Neural progenitor cell (in vitro differentiated cells): ENCODE results near the gene MX2. TPM values are rescaled to one million over a fixed set of nuclear protein-coding genes. Genes with fewer than 3 reads are reported as not detected.

Source experiments
- DNase-seq: peaks from one replicate; pipeline ENCODE4 v3.0.0-alpha.2; 2016; ENCODE audit warnings: low spot score
- H2AFZ ChIP-seq: fragments of 200-600 bp; sonication (generic); replicated peaks from 2 replicates; pipeline ENCODE4 v1.6.1; 2016; ENCODE audit warnings: antibody characterized with exemption
- H3F3A ChIP-seq: fragments of 200-600 bp; sonication (generic); 2 replicates; pipeline ENCODE4 v1.6.1; 2016; ENCODE audit warnings: antibody characterized with exemption, low read depth
- H3K27ac ChIP-seq: fragments of 200-600 bp; sonication (generic); 2 replicates; pipeline ENCODE4 v1.5.1; 2016; ENCODE audit warnings: mild to moderate bottlenecking
- H3K27me3 ChIP-seq: fragments of 200-600 bp; sonication (generic); 2 replicates; pipeline ENCODE4 v1.6.1; 2016; ENCODE audit warnings: mild to moderate bottlenecking, moderate library complexity
- H3K36me3 ChIP-seq: fragments of 200-600 bp; sonication (generic); 2 replicates; pipeline ENCODE4 v1.5.1; 2016
- H3K4me1 ChIP-seq: fragments of 200-600 bp; sonication (generic); 2 replicates; pipeline ENCODE4 v1.6.1; 2016; ENCODE audit warnings: mixed run types
- H3K4me2 ChIP-seq: fragments of 200-600 bp; sonication (generic); 2 replicates; pipeline ENCODE4 v1.6.1; 2016
- H3K4me3 ChIP-seq: fragments of 200-600 bp; sonication (generic); 2 replicates; pipeline ENCODE4 v1.5.1; 2016
- H3K79me2 ChIP-seq: fragments of 200-600 bp; sonication (generic); 2 replicates; pipeline ENCODE4 v1.6.1; 2016; ENCODE audit warnings: low read depth
- H3K9ac ChIP-seq: fragments of 200-600 bp; sonication (generic); 2 replicates; pipeline ENCODE4 v1.6.1; 2016
- H3K9me3 ChIP-seq: fragments of 200-600 bp; sonication (generic); 2 replicates; pipeline ENCODE4 v1.5.1; 2016; ENCODE audit warnings: low read depth
- H4K20me1 ChIP-seq: fragments of 200-600 bp; sonication (generic); 2 replicates; pipeline ENCODE4 v1.6.1; 2016; ENCODE audit warnings: low read depth
- H3K27ac Mint-ChIP-seq: 3 replicates; pipeline ENCODE4 v1.8.0; 2021; ENCODE audit warnings: mixed read lengths
- H3K27me3 Mint-ChIP-seq: 2 replicates; pipeline ENCODE4 v1.8.0; 2022; ENCODE audit warnings: low read depth, mild to moderate bottlenecking, inconsistent platforms, moderate library complexity, mixed read lengths; ENCODE audit not compliant: insufficient read depth
- H3K36me3 Mint-ChIP-seq: 3 replicates; pipeline ENCODE4 v1.8.0; 2021; ENCODE audit warnings: mixed read lengths
- H3K4me1 Mint-ChIP-seq: 3 replicates; pipeline ENCODE4 v1.8.0; 2021; ENCODE audit warnings: mixed read lengths
- H3K4me3 Mint-ChIP-seq: 3 replicates; pipeline ENCODE4 v1.8.0; 2021; ENCODE audit warnings: mild to moderate bottlenecking, moderate library complexity, mixed read lengths
- H3K9me3 Mint-ChIP-seq: 3 replicates; pipeline ENCODE4 v1.8.0; 2020; ENCODE audit warnings: mixed read lengths
- CTCF ChIP-seq: fragments of 200-600 bp; sonication (generic); IDR thresholded peaks from 2 replicates; pipeline ENCODE4 v1.5.1; 2017; ENCODE audit warnings: antibody characterized with exemption, mild to moderate bottlenecking
- EZH2 ChIP-seq: fragments of 200-600 bp; sonication (generic); IDR thresholded peaks from 2 replicates; pipeline ENCODE4 v1.6.1; 2017; ENCODE audit warnings: antibody characterized with exemption, mild to moderate bottlenecking, moderate library complexity
- EZH2phosphoT487 ChIP-seq: fragments of 200-600 bp; sonication (generic); IDR thresholded peaks from 2 replicates; pipeline ENCODE4 v1.6.1; 2017; ENCODE audit warnings: antibody characterized with exemption
- total RNA-seq: library from RNA; depleted of rRNA; stranded (reverse); fragments of >200 nt; gene quantifications from 2 replicates; pipeline ENCODE4 v1.2.3, GENCODE V29; 2015; ENCODE audit warnings: low replicate concordance

MX2 gene
- total RNA-seq, 1 donor from 2014 or later = 3.3 TPM

GRCh38 chr21:41453198-41453597 is 91.4 kb downstream of the MX2 start:
- no peak for DNase-seq
- H3K9me3 ChIP-seq = no peaks in the 10 kb centered on the region
- H3K9me3 Mint-ChIP-seq = no peaks in the 10 kb centered on the region
- no peaks in the 10 kb centered on the region for H3K36me3 Mint-ChIP-seq
- H3K27me3 ChIP-seq = no peaks in the 10 kb centered on the region
- no peaks in the 10 kb centered on the region for H4K20me1 ChIP-seq
- no peaks in the 10 kb centered on the region for H3F3A ChIP-seq
- H3K4me3 Mint-ChIP-seq = no peak overlapping the region
- H3K36me3 ChIP-seq = no peaks in the 10 kb centered on the region
- H3K4me3 ChIP-seq = no peak overlapping the region
- H3K27ac ChIP-seq = no peak overlapping the region
- peaks cover 5% of the 10 kb centered on the region for H3K27me3 Mint-ChIP-seq
- H3K9ac ChIP-seq = no peak overlapping the region
- H2AFZ ChIP-seq = no peak overlapping the region
- H3K79me2 ChIP-seq = no peaks in the 10 kb centered on the region
- no peaks in the 10 kb centered on the region for H3K4me1 ChIP-seq
- H3K27ac Mint-ChIP-seq = no peak overlapping the region
- TF ChIP-seq EZH2phosphoT487 = no peak
- no peak for TF ChIP-seq CTCF
- H3K4me1 Mint-ChIP-seq = no peaks in the 10 kb centered on the region
- H3K4me2 ChIP-seq = no peak overlapping the region

- H3K36me3 ChIP-seq = no peaks in the 10 kb centered on the region
- H3K4me3 Mint-ChIP-seq = no peak overlapping the region
- no peaks in the 10 kb centered on the region for H3K9me3 ChIP-seq
- peaks cover 5% of the 10 kb centered on the region for H3K27me3 Mint-ChIP-seq
- H3K9me3 Mint-ChIP-seq = no peaks in the 10 kb centered on the region
- no peak overlapping the region for H3K27ac Mint-ChIP-seq
- no peaks in the 10 kb centered on the region for H3K4me1 Mint-ChIP-seq
- DNase-seq = no peak
- no peaks in the 10 kb centered on the region for H3F3A ChIP-seq
- no peak overlapping the region for H2AFZ ChIP-seq
- H3K9ac ChIP-seq = no peak overlapping the region
- H3K27ac ChIP-seq = no peak overlapping the region
- no peaks in the 10 kb centered on the region for H4K20me1 ChIP-seq
- no peaks in the 10 kb centered on the region for H3K4me1 ChIP-seq
- no peaks in the 10 kb centered on the region for H3K27me3 ChIP-seq
- H3K4me3 ChIP-seq = no peak overlapping the region
- no peak overlapping the region for H3K4me2 ChIP-seq
- no peaks in the 10 kb centered on the region for H3K36me3 Mint-ChIP-seq
- no peaks in the 10 kb centered on the region for H3K79me2 ChIP-seq
- TF ChIP-seq EZH2 (no peak), CTCF (no peak), EZH2phosphoT487 (no peak)
These were observed 91.9 kb downstream of the MX2 start for GRCh38 chr21:41453761-41454160.

- Histone ChIP-seq H3K79me2 (no peaks in the 10 kb centered on the region), H3F3A (no peaks in the 10 kb centered on the region), H3K36me3 (no peaks in the 10 kb centered on the region), H3K27ac (no peak overlapping the region), H3K9ac (no peak overlapping the region), H3K4me3 (no peak overlapping the region), H3K4me1 (no peaks in the 10 kb centered on the region), H3K27me3 (no peaks in the 10 kb centered on the region), H2AFZ (no peak overlapping the region), H3K9me3 (no peaks in the 10 kb centered on the region), H3K4me2 (no peak overlapping the region), H4K20me1 (no peaks in the 10 kb centered on the region)
- Mint-ChIP-seq H3K36me3 (no peaks in the 10 kb centered on the region), H3K27ac (no peak overlapping the region), H3K4me1 (peaks cover 6% of the 10 kb centered on the region), H3K9me3 (peaks cover 6% of the 10 kb centered on the region), H3K4me3 (no peak overlapping the region), H3K27me3 (peaks cover 4% of the 10 kb centered on the region)
- TF ChIP-seq CTCF (no peak), EZH2phosphoT487 (no peak), EZH2 (no peak)
- DNase-seq = no peak
These were observed 96.3 kb downstream of the MX2 start for GRCh38 chr21:41458121-41458520.

- H3K79me2 ChIP-seq = no peaks in the 10 kb centered on the region
- TF ChIP-seq CTCF = no peak
- TF ChIP-seq EZH2phosphoT487 = no peak
- no peak for TF ChIP-seq EZH2
- no peak overlapping the region for H3K9ac ChIP-seq
- H3K4me3 ChIP-seq = no peak overlapping the region
- no peaks in the 10 kb centered on the region for H3K4me1 ChIP-seq
- no peaks in the 10 kb centered on the region for H3K36me3 ChIP-seq
- no peak for DNase-seq
- H2AFZ ChIP-seq = no peak overlapping the region
- no peaks in the 10 kb centered on the region for H3K9me3 ChIP-seq
- no peaks in the 10 kb centered on the region for H3K27me3 ChIP-seq
- Mint-ChIP-seq H3K27ac (no peak overlapping the region), H3K27me3 (peaks cover 4% of the 10 kb centered on the region), H3K36me3 (no peaks in the 10 kb centered on the region), H3K4me1 (peaks cover 6% of the 10 kb centered on the region), H3K9me3 (peaks cover 6% of the 10 kb centered on the region), H3K4me3 (no peak overlapping the region)
- H3F3A ChIP-seq = no peaks in the 10 kb centered on the region
- H4K20me1 ChIP-seq = no peaks in the 10 kb centered on the region
- no peak overlapping the region for H3K27ac ChIP-seq
- no peak overlapping the region for H3K4me2 ChIP-seq
These were observed 96.7 kb downstream of the MX2 start for GRCh38 chr21:41458559-41458958.
